Mesothelial cell of epicardium (in vitro differentiated cells): ENCODE data around the gene RPA3. TPM values are rescaled to one million over a fixed set of nuclear protein-coding genes. Genes with fewer than 3 reads are reported as not detected.

Experiments
- DNase-seq, 2 experiments: peaks; one replicate each; pipeline ENCODE4 v3.0.0; 2021; ENCODE audit warnings: low spot score in 2 of 2; ENCODE audit not compliant: unreplicated experiment in 2 of 2
- H3K27ac Mint-ChIP-seq: 2 replicates; pipeline ENCODE4 v1.8.0; 2021; ENCODE audit warnings: mixed read lengths
- H3K27me3 Mint-ChIP-seq: 2 replicates; pipeline ENCODE4 v1.8.0; 2021; ENCODE audit warnings: low read depth, mixed read lengths
- H3K36me3 Mint-ChIP-seq: 2 replicates; pipeline ENCODE4 v1.8.0; 2021; ENCODE audit warnings: mixed read lengths
- H3K4me1 Mint-ChIP-seq: 2 replicates; pipeline ENCODE4 v1.8.0; 2021; ENCODE audit warnings: mixed read lengths
- H3K4me3 Mint-ChIP-seq: 2 replicates; pipeline ENCODE4 v1.8.0; 2021; ENCODE audit warnings: mild to moderate bottlenecking, moderate library complexity, mixed read lengths
- H3K9me3 Mint-ChIP-seq: 2 replicates; pipeline ENCODE4 v1.8.0; 2021; ENCODE audit warnings: mixed read lengths
- CTCF ChIP-seq: fragments of 200-600 bp; sonication (generic); IDR thresholded peaks from one replicate; pipeline ENCODE4 v1.5.0; 2021; ENCODE audit warnings: antibody characterized with exemption; ENCODE audit not compliant: unreplicated experiment
- total RNA-seq: library from RNA; stranded (reverse); gene quantifications from 3 replicates; pipeline ENCODE4 v1.2.1, GENCODE V29; 2021

RPA3 gene
- total RNA-seq, 1 donor from 2014 or later = 22.9 TPM

GRCh38 chr7:7739204-7740036 lies 21.0 kb upstream of the RPA3 start:
- no peak for TF ChIP-seq CTCF
- Mint-ChIP-seq H3K27ac (no peak overlapping the region), H3K27me3 (no peaks in the 10 kb centered on the region), H3K4me1 (peaks cover 9% of the 10 kb centered on the region), H3K9me3 (no peaks in the 10 kb centered on the region), H3K4me3 (no peak overlapping the region), H3K36me3 (no peaks in the 10 kb centered on the region)
- no peak for DNase-seq

GRCh38 chr7:7738622-7739021 lies 20.2 kb upstream of the RPA3 start:
- no peak for DNase-seq
- Mint-ChIP-seq H3K27me3 (no peaks in the 10 kb centered on the region), H3K4me3 (no peak overlapping the region), H3K27ac (no peak overlapping the region), H3K9me3 (no peaks in the 10 kb centered on the region), H3K4me1 (peaks cover 10% of the 10 kb centered on the region), H3K36me3 (no peaks in the 10 kb centered on the region)
- TF ChIP-seq CTCF = no peak

GRCh38 chr7:7738177-7738576 lies 19.8 kb upstream of the RPA3 start:
- no peak overlapping the region for H3K27ac Mint-ChIP-seq
- no peaks in the 10 kb centered on the region for H3K36me3 Mint-ChIP-seq
- H3K9me3 Mint-ChIP-seq = no peaks in the 10 kb centered on the region
- DNase-seq = no peak
- H3K4me3 Mint-ChIP-seq = no peak overlapping the region
- no peaks in the 10 kb centered on the region for H3K27me3 Mint-ChIP-seq
- H3K4me1 Mint-ChIP-seq = peaks cover 10% of the 10 kb centered on the region
- no peak for TF ChIP-seq CTCF

- no peak for DNase-seq
- Mint-ChIP-seq H3K27me3 (no peaks in the 10 kb centered on the region), H3K9me3 (no peaks in the 10 kb centered on the region), H3K36me3 (no peaks in the 10 kb centered on the region), H3K27ac (no peak overlapping the region), H3K4me1 (peaks cover 10% of the 10 kb centered on the region), H3K4me3 (no peak overlapping the region)
- TF ChIP-seq CTCF = no peak
Measured at GRCh38 chr7:7737674-7738073, 19.3 kb upstream of the RPA3 start.

- Mint-ChIP-seq H3K4me3 (no peak overlapping the region), H3K4me1 (peaks cover 17% of the 10 kb centered on the region), H3K36me3 (no peaks in the 10 kb centered on the region), H3K27me3 (no peaks in the 10 kb centered on the region), H3K27ac (no peak overlapping the region), H3K9me3 (no peaks in the 10 kb centered on the region)
- TF ChIP-seq CTCF = no peak
- no peak for DNase-seq
Measured at GRCh38 chr7:7736671-7737070, 18.3 kb upstream of the RPA3 start.
